GM18507 (cell line): Measurements from ENCODE around the gene ATP1B3.

Source experiments
- DNase-seq: peaks from one replicate; pipeline ENCODE4 v3.0.0; 2011; ENCODE audit warnings: low read depth; ENCODE audit not compliant: insufficient read length; ENCODE audit errors: extremely low spot score
- FAIRE-seq: peaks from 2 replicates; lab custom pipeline; 2011; peaks lifted over from hg19 to GRCh38; lab: Jason Lieb, UNC

Gene ATP1B3

DNA sequence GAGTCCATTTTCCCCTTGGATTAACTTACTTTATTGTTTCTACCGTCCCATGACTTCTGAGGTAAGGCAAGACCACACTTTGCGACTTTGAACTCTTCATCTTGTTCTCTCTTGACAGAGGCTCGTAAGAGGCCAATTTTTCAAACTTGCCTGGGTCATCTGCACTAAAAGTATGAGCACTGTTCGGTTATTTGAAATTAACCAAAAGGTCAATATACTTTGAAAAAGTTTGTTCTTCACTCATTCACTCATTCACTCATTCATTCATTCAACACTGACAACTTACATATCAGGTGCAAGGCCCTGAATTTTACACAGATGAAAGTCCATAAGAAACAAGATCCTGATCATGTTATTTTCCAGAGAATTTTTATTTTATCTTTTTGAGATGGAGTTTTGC lies 57.9 kb downstream of the ATP1B3 start:
- FAIRE-seq: no peak
- DNase-seq: no peak

DNA sequence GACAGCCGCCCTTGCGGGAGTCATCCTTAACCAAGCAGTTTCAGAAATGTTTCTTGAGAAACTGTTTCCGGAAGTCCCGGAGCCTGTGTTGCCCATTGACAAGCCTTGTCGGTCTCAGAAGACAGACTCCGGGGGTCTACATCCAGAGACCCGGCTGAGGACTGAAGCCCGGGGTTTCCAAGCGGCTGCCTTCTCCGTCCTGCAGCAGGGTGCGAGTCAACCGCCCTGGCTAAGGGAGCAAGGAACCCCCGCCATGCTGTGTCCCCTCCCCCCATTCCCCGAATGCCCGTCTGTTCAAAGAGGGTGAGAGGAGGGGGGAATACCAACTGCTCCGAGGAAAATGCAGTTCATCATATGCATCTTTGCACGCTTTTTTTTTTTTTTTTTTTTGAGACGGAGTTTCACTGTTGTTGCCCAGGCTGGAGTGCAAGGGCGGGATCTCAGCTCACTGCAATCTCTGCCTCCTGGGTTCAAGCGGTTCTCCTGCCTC lies 61.6 kb downstream of the ATP1B3 start:
- DNase-seq (no peak), FAIRE-seq (no peak)

DNA sequence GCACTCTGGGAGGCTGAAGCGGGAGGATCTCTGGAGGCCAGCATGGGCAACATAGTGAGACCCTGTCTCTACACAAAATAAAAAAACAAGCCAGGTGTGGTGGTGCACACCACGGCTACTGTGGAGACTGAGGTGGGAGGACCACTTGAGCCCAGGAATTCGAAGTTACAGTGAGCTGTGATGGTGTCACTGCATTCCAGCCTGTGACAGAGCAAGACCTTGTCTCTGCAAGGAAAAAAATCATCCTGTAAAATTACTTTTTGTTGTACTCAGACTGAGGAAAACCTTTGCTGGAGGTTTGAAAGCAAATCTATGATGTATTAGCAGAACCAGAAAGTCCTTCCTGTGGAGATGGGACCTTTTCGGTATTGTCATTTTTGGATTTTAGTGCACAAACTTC lies 63.3 kb downstream of the ATP1B3 start:
- DNase-seq: no peak
- FAIRE-seq: no peak

DNA sequence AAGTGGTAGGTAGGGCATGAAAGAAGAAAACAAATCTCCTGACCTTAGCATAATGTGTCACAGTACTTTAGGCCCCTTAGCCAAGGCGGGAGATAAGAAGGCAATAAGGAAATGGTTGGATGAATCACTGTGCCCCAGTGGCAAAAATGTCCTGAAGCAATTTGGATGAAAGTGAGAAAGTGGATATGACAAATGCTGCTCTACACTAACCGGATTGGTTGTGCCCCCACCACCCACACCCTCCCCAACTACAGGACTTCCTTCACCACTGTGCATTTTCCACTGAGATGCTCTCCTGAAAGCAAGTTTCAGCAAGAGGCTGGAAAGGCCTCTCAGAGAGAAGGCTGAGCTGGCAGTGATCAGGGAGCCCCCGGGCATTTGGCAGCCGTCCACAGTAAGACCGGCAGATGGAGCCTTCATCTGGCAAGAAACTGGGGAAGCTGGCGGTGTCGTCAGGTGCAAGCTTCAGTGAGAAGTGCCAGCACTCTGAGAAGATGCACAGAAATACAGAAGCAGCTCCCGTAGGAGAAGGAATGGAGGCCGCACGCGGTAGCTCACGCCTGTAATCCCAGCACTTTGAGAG lies 63.8 kb downstream of the ATP1B3 start:
- FAIRE-seq: no peak
- DNase-seq: no peak

DNA sequence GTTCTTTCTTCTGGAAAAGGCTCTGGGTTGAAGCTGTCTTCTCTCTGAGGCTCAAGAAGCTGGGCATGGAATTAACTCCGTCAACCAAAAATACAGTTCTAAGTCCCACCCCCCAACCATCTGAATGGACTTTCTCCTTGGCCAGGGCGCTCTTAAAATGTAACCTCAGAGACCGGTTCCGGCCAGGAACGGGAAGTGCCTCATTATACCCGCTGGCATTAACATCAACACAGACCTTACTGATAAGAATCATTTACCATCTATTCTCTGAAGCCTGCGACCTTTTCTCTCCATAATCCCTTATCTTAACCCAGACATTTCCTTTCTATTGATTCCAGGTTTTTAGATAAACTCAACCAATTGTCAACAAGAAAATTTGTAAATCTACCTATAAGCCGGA lies 64.7 kb downstream of the ATP1B3 start:
- DNase-seq: no peak
- FAIRE-seq: no peak

DNA sequence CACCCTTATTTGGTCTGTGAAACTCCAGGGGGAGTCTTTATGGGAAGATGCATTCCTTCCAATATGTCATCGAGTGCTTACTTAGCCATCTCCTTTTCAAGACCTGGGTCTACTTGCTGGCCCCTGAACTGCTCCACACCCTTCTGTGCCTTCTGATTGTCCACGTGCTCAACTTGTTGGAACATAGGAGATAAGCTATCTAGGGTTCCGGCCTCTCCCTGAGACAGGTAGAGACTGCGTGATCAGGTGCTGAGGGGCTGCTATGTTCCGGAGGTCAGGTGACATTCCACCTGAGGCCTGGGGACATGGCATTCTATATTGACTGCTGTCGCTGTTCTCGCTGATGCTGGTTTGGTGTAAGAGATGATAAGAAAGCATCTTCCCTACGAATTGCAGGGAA lies 65.6 kb downstream of the ATP1B3 start:
- DNase-seq (no peak), FAIRE-seq (no peak)

DNA sequence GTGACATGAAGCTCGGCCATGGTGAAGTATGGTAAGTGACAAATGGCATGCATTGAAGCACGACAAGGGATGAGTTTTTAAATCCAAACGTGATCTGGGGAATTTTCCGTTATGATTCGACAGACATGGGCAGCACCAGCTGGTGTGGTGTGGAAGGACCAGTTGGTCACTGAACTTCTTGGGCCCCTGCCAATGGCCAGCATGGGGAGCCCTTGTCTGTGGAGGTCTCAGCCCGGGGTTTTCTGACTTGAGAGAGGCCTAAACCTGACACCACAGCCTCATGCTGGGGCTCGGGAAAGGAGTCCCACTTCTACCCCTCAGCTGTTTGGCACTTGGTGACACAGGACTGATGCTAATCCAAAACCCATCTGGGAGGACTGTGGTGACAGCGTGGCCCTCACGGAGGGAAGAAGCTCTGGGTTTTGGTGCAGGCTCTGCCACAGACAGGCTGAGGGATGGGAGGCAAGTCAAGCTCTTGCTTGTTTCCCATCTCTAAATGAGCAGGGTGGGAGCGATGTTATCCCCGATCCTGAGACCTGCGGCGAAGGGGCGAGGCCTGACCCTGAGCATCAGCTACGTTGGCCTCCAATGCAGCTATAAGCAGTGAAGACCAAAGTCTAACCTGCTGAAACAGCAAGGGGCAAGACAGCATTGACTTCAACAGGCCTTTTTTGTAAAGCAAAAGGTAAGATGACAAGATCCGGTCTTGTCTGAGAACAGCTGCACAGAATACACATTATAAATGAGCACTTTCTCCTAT lies 69.5 kb downstream of the ATP1B3 start:
- FAIRE-seq (no peak), DNase-seq (no peak)

DNA sequence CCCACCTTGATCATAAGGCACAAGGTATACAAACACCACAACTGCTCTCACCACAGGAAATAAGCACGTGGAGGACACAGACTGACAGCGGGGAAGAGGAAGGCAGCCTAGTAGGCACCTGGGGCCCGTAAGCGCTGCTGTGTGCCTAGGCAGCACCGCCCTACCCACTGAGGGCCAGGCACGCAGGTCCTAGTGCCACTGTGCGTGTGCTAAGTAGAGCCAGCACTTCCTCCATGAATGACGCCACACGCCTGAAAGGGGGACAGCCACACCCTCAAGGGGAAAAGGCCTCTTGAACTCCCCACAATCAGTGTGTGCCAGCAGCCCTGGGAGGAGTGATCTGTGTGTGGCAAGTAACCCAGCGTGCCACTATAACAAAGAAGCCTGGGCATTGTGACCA lies 73.0 kb downstream of the ATP1B3 start:
- no peak for FAIRE-seq
- no peak for DNase-seq

DNA sequence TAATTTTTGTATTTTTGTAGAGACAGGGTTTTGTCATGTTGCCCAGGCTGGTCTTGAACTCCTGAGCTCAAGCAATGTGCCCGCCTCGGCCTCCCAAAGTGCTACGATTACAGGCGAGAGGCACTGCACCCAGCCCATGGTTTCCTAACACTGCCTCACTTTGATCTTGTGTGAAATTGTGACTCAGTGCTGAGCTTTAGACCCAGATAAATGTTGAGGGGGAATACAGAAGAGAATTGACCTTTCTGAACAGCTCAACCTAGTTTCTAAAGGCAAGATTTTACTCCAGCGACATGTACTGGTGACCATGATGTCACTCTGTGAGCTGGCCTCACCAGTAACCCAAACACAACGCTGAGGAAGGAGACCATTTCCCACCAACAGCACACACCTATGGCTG lies 73.5 kb downstream of the ATP1B3 start:
- FAIRE-seq: no peak

DNA sequence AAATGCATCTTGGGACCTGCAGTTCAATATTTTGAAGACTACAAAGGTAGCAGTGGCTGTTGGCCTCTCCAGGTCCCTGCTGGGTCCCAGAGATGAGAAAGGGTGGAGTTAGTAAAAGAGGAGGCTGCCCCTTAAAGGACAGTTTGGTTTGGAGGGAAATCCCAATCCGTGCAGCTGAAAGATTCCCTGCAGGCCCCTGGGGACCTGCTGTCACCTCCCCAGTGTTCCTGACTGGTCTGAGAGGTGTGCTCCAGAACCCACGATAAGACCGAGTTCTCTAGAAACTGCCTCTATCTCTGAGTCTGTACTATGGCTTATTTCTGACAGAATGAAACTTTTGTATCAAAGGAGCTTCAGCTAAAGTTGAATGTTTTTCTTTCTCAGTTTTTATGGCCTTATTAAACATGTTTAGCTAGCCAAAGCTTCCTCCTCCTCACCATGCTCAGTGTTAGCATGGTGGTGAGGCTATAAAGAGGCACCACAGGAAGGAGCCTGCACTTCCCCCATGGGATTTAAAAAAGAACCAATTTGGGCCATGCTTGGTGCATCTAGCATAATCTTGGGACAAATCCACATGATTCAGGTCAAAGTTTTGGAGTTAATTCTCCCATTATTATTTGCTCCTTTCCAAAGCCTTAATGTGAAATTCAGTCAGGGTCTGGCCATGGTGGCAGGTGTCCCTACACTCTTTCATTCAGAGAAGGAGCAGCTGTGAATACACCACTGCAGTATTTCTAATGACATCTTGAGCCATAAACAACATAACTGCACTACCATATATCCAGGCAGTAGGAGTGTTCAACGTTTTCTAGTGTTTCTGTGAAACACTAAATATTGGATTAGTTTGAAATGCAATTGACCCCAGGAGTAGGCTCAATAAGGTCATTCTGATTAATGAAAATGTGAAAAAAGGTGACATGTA lies 74.4 kb downstream of the ATP1B3 start:
- FAIRE-seq (no peak), DNase-seq (no peak)

More for the DNA sequence above, 73.5 kb downstream of the ATP1B3 start:
- no peak for DNase-seq

DNA sequence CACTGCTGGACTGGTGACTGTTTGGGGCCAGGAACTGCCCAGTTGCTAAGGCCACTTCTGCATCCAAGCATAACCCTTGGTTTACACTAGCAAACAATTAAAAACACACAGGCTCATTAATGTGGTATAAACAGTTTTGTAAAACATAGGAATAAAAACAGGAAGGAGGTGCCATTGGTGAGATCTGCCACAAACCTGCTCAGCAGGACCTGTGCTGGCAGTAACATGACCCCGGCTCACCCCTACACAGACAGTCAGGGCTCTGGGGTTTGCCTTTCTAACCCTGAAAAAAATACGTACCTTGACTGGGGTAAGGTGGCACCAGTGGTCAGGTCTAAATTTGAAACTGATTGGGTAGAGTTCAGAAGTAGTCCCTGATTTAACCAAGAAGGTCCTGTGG lies 76.2 kb downstream of the ATP1B3 start:
- no peak for FAIRE-seq
- DNase-seq: no peak

DNA sequence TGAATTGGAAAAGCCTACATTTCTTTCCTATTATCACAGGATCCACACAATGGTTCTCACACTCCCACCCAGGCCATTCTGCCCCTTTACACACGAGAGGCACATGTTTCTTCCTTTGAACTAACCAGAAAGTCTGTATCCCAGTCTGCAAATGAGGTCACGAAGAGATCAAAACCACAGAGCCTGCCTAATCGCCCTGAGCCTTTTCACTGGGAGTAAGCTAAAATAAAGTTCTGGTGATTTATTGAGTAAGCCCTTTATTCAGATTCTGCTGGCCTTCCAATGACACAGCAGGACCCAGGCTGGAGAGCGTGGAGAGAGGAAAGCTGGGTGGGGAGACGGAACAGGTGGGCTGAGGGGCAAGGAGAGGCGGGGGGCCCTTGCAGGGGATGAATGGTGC lies 78.7 kb downstream of the ATP1B3 start:
- FAIRE-seq: no peak
- no peak for DNase-seq

DNA sequence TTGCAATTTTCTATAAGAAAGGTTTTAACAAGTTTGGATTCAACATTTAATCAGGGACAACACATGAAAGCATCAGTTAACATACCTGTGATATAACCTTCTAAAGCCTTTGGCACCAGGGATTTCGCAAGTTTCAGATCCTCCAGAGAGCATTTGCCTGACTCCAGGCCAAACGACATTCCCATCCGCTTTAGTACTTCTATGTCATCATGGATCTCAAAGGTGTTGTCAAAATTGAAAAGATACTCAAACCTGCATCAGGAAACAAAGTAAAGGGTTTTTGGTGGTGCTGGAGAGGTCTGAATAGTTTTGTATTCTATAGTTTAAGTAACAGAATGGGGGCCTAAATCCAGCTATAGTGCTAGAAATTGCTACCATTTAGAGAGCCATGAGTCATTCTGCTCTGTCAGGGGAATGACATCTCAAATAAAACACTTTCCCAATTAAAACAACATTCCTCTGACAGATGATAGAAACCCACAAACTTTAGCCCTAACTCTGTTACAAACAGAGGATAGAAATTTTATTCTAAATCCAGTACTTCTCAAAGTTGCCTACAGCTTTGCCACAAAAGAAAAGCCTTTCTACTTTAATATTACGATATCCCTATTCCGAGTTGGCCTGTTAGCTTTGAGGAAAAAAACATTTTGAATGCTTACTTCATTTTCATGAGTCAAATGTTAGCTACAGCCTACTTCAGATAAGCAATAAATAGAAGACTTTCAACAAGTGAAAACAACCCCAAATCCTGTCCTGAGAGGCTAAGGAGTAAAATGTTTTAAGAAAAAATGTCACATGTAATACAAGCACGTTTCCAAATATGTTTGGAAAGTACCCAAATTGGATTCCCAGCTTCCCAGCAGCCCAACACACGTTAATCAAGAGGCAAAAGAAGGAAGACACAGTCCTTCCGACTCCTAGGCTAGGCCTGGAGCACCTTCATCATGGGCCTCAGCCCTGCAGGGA lies 83.4 kb downstream of the ATP1B3 start:
- FAIRE-seq (no peak), DNase-seq (no peak)

DNA sequence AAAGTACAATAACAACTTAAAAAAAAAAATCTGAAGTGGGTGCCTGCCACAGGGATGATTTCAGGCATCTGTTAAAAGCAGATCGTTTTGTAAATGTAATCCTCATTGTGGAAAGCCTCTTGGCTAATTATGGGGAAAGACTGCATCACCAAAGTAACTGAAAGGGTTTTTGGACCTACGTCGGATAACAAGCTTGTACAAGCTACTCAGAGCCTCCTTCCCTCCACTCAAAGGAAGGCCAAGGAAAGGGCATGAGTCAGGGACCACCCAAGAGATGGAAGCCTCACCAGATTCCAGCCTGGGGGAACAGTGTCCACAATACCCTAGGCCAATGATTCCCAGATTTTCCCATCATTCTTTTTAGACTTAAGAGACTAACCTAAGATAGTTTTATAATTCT lies 84.3 kb downstream of the ATP1B3 start:
- FAIRE-seq (no peak), DNase-seq (no peak)

DNA sequence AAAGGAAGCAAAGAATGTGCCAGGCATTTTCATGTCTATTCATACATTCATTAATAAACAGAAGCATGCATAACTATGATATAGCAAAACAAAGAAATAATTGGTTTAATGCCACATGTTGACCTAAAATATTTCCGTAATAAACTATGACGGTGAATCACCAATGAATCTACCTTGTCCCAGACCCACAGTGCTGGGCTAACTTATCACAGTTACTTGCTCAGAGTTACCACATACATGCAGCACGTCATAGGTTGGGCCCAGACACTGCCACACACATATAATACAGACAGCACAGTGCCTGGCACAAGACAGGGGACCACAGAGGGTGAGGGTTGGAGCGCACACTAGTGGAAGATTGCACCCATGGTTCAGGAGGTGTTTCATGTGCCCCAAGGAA lies 86.9 kb downstream of the ATP1B3 start:
- FAIRE-seq (no peak), DNase-seq (no peak)

DNA sequence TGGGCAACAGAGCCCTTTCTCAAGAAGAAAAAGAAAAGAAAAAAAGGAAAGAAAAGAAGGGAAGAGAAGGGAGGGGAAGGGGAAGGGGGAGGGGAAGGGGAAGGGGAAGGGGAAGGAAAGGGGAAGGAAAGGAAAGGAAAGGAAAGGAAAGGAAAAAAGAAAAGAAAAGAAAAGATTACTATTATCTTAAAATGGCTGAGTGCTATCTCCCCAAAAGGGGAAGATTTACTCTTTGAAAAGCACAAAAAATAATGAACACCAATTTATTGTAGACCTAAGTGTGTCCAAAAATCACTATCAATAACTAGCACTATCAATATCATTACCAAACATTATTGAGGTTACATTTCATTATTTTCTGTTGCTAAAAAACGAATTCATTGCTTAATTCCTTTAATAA lies 89.0 kb downstream of the ATP1B3 start:
- FAIRE-seq (no peak), DNase-seq (no peak)

DNA sequence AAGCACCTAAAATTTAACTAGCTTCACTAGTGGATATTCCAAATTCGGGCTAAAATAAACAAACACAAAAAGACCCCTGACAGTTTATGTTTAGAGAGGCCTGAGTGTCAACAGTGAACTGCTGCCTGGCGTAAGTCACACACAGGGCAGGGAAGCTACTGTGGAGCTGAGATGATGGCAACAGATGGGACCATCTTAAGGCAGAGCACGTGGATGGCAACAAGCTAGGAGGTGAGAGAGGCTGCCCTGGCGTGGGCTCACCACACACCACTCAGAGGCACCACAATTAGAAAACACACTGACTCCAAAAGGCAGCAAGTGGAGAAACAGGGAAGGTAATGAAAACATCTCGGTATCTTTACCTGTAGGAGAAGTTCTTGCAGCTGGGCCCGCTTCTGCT lies 93.3 kb downstream of the ATP1B3 start:
- no peak for FAIRE-seq
- no peak for DNase-seq

DNA sequence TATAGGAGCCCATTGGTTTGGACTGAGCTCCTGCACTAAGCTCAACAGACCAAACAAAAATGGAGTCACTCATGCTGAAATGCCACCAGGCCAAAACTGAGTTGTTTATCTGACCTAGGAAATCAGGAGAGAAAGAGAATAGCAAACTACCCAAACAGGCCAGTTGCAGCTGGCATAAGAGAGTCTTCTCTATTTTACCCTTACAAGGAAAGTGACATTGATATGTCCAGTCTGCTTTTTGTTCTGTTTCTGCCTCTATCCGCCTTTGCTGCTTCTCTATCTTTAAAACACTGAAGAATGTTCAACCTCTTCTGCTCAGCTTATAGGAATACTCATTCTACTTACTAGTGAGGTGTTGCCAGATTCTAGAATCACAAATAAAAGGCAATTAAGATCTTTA lies 95.1 kb downstream of the ATP1B3 start:
- FAIRE-seq (no peak), DNase-seq (no peak)

DNA sequence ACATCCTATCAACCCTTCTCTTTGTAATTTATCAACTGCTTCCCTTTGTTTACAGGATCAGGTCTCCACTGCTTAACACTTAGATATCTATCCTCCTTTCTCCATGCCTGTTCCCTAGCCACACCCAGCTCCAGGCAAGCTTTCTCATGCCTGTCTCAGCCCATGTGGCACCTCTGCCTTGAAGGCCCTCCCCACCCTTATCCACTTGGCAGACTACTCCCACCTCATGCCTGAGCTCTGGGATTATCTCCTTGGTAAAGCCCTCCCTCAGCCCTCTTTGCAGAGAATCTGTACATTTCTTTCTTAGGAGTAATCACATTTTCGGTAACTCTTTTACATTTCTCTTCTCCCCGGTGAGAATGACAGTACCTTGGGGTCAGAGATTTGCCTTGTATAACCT lies 96.0 kb downstream of the ATP1B3 start:
- no peak for FAIRE-seq
- no peak for DNase-seq
